H9 (cell line): ENCODE data around the gene RAB7B. TPM values are rescaled to one million over a fixed set of nuclear protein-coding genes. Genes with fewer than 3 reads are reported as not detected.

Source experiments
- DNase-seq: peaks from one replicate; pipeline ENCODE4 v3.0.0-alpha.2; 2017
- H2AFZ ChIP-seq: one replicate; pipeline ENCODE4 v1.6.1; 2013; ENCODE audit warnings: mild to moderate bottlenecking, low read length, control low read depth, moderate library complexity
- H2AK5ac ChIP-seq: 2 replicates; pipeline ENCODE4 v1.6.1; 2013; ENCODE audit warnings: low read length, control low read depth, mixed read lengths; ENCODE audit not compliant: insufficient read length
- H2BK120ac ChIP-seq: one replicate; pipeline ENCODE4 v1.6.1; 2013; ENCODE audit warnings: low read depth, mild to moderate bottlenecking, low read length, control low read depth, inconsistent platforms; ENCODE audit not compliant: poor library complexity, severe bottlenecking
- H2BK12ac ChIP-seq: 2 replicates; pipeline ENCODE4 v1.6.1; 2013; ENCODE audit warnings: low read length, control low read depth, mixed read lengths, low read depth; ENCODE audit not compliant: insufficient read length
- H2BK15ac ChIP-seq: 2 replicates; pipeline ENCODE4 v1.6.1; 2013; ENCODE audit warnings: low read depth, low read length, control low read depth
- H2BK20ac ChIP-seq: one replicate; pipeline ENCODE4 v1.6.1; 2013; ENCODE audit warnings: low read depth, mild to moderate bottlenecking, low read length, control low read depth, inconsistent platforms; ENCODE audit not compliant: poor library complexity, severe bottlenecking
- H2BK5ac ChIP-seq: 2 replicates; pipeline ENCODE4 v1.6.1; 2013; ENCODE audit warnings: low read length, control low read depth, mixed read lengths; ENCODE audit not compliant: insufficient read length
- H3K14ac ChIP-seq: 2 replicates; pipeline ENCODE4 v1.6.1; 2013; ENCODE audit warnings: low read length, control low read depth; ENCODE audit not compliant: insufficient read depth
- H3K18ac ChIP-seq: 2 replicates; pipeline ENCODE4 v1.6.1; 2013; ENCODE audit warnings: low read depth, mild to moderate bottlenecking, mixed read lengths, low read length, control low read depth; ENCODE audit not compliant: insufficient read length
- H3K23ac ChIP-seq: 2 replicates; pipeline ENCODE4 v1.6.1; 2013; ENCODE audit warnings: low read length, control low read depth, mixed read lengths, low read depth; ENCODE audit not compliant: insufficient read length
- H3K23me2 ChIP-seq: 2 replicates; pipeline ENCODE4 v1.6.1; 2013; ENCODE audit warnings: low read depth, mild to moderate bottlenecking, mixed read lengths, low read length, control low read depth; ENCODE audit not compliant: insufficient read length, poor library complexity, severe bottlenecking
- H3K27ac ChIP-seq: 2 replicates; pipeline ENCODE4 v1.5.1; 2013; ENCODE audit warnings: low read length, control low read depth, mixed read lengths, low read depth; ENCODE audit not compliant: insufficient read length
- H3K27me3 ChIP-seq: 2 replicates; pipeline ENCODE4 v1.6.1; 2013; ENCODE audit warnings: low read length, control low read depth, inconsistent platforms; ENCODE audit not compliant: insufficient read depth
- H3K4ac ChIP-seq: 2 replicates; pipeline ENCODE4 v1.6.1; 2013; ENCODE audit warnings: low read depth, mild to moderate bottlenecking, control low read depth, inconsistent platforms, low read length, moderate library complexity
- H3K4me1 ChIP-seq: 2 replicates; pipeline ENCODE4 v1.6.1; 2013; ENCODE audit warnings: low read length, control low read depth, inconsistent platforms; ENCODE audit not compliant: insufficient read depth
- H3K4me2 ChIP-seq: 2 replicates; pipeline ENCODE4 v1.6.1; 2013; ENCODE audit warnings: low read length, control low read depth, mixed read lengths; ENCODE audit not compliant: insufficient read length, insufficient read depth
- H3K56ac ChIP-seq: 2 replicates; pipeline ENCODE4 v1.6.1; 2013; ENCODE audit warnings: low read depth, mild to moderate bottlenecking, mixed read lengths, low read length, control low read depth; ENCODE audit not compliant: insufficient read length
- H3K79me1 ChIP-seq: 2 replicates; pipeline ENCODE4 v1.6.1; 2013; ENCODE audit warnings: low read depth, mild to moderate bottlenecking, moderate library complexity, low read length, control low read depth, inconsistent platforms; ENCODE audit not compliant: insufficient read depth, poor library complexity, severe bottlenecking
- H3K79me2 ChIP-seq: 2 replicates; pipeline ENCODE4 v1.6.1; 2013; ENCODE audit warnings: low read length, control low read depth, inconsistent platforms; ENCODE audit not compliant: insufficient read depth
- H3K9ac ChIP-seq: 2 replicates; pipeline ENCODE4 v1.6.1; 2013; ENCODE audit warnings: low read length, control low read depth, mixed read lengths; ENCODE audit not compliant: insufficient read length; ENCODE audit errors: extremely low read depth
- H3K9me3 ChIP-seq: one replicate; pipeline ENCODE4 v1.6.1; 2013; ENCODE audit warnings: low read depth, low read length, inconsistent platforms; ENCODE audit not compliant: control insufficient read depth
- H3T11ph ChIP-seq: one replicate; pipeline ENCODE4 v1.6.1; 2013; ENCODE audit warnings: mild to moderate bottlenecking, low read length, control low read depth, inconsistent platforms
- H4K20me1 ChIP-seq: one replicate; pipeline ENCODE4 v1.6.1; 2013; ENCODE audit not compliant: control insufficient read depth, insufficient read length, insufficient read depth
- H4K5ac ChIP-seq: 2 replicates; pipeline ENCODE4 v1.6.1; 2013; ENCODE audit warnings: low read depth, mild to moderate bottlenecking, mixed read lengths, low read length, control low read depth; ENCODE audit not compliant: insufficient read length
- H4K8ac ChIP-seq: replicated peaks from 2 replicates; pipeline ENCODE4 v1.6.1; 2013; ENCODE audit warnings: low read length, control low read depth, mixed read lengths, low read depth; ENCODE audit not compliant: insufficient read length
- H4K91ac ChIP-seq: 2 replicates; pipeline ENCODE4 v1.6.1; 2013; ENCODE audit warnings: low read depth, mild to moderate bottlenecking, moderate library complexity, mixed read lengths, low read length, control low read depth; ENCODE audit not compliant: insufficient read length
- H3K27ac Mint-ChIP-seq, 3 experiments: 2 replicates in 2 of 3; 3 replicates in 1 of 3; pipeline ENCODE4 v1.8.0; 2020 to 2021; ENCODE audit warnings: mixed read lengths in 3 of 3, mild to moderate bottlenecking in 1 of 3, moderate library complexity in 1 of 3
- H3K27me3 Mint-ChIP-seq: 2 replicates; pipeline ENCODE4 v1.8.0; 2021; ENCODE audit warnings: low read depth, mild to moderate bottlenecking, moderate library complexity, mixed read lengths
- H3K36me3 Mint-ChIP-seq, 3 experiments: 2 replicates in 2 of 3; 3 replicates in 1 of 3; pipeline ENCODE4 v1.8.0; 2020 to 2021; ENCODE audit warnings: low read depth in 3 of 3, mixed read lengths in 3 of 3; ENCODE audit not compliant: insufficient read depth in 1 of 3
- H3K4me1 Mint-ChIP-seq, 2 experiments: 2 replicates each; pipeline ENCODE4 v1.8.0; 2020; ENCODE audit warnings: mixed read lengths in 2 of 2
- H3K4me3 Mint-ChIP-seq, 2 experiments: 2 replicates in 1 of 2; 3 replicates in 1 of 2; pipeline ENCODE4 v1.8.0; 2020 to 2021; ENCODE audit warnings: mild to moderate bottlenecking in 2 of 2, mixed read lengths in 2 of 2, moderate library complexity in 1 of 2
- H3K9me3 Mint-ChIP-seq, 2 experiments: 2 replicates in 1 of 2; 3 replicates in 1 of 2; pipeline ENCODE4 v1.8.0; 2020; ENCODE audit warnings: mild to moderate bottlenecking in 2 of 2, mixed read lengths in 2 of 2, moderate library complexity in 1 of 2
- WGBS: extraction: QIAGEN DNeasy Blood & Tissue Kit; methylation state at CpG from one replicate; pipeline ENCODE4 v1.1.7; 2013; ENCODE audit warnings: missing lambda C conversion rate, low lambda C conversion rate, mixed read lengths; ENCODE audit not compliant: insufficient read length; ENCODE audit errors: extremely low coverage; 5-methylcytosine and 5-hydroxymethylcytosine counted together
- total RNA-seq: library from RNA; stranded (reverse); gene quantifications from 2 replicates; pipeline ENCODE4 v1.2.1, GENCODE V29; 2021
- TF ChIP-seq, protein P1 (sequence below): fragments of 200-600 bp; sonication (generic); conservative IDR thresholded peaks from 3 replicates; pipeline ENCODE4 v1.8.0; 2021; ENCODE audit warnings: antibody characterized with exemption, mild to moderate bottlenecking

Gene RAB7B
- total RNA-seq, 1 experiment from 2014 or later = 0.68 TPM

- Mint-ChIP-seq H3K4me3 (no peak overlapping the region; a peak in 1 of 5 replicates), H3K27ac (no peak overlapping the region), H3K27me3 (no peaks in the 10 kb centered on the region), H3K9me3 (peaks cover 4 to 16% of the 10 kb centered on the region in 2 experiments; a peak in 3 of 5 replicates), H3K36me3 (peaks cover 0 to 1% (median 0%) of the 10 kb centered on the region in 3 experiments; a peak in 3 of 7 replicates), H3K4me1 (peaks cover 0 to 8% of the 10 kb centered on the region in 2 experiments; a peak in 2 of 4 replicates)
- no peak overlapping the region for H2AK5ac ChIP-seq
- no peak overlapping the region for H2BK120ac ChIP-seq
- no peaks in the 10 kb centered on the region for H3K27me3 ChIP-seq
- TF ChIP-seq, protein P1, sequence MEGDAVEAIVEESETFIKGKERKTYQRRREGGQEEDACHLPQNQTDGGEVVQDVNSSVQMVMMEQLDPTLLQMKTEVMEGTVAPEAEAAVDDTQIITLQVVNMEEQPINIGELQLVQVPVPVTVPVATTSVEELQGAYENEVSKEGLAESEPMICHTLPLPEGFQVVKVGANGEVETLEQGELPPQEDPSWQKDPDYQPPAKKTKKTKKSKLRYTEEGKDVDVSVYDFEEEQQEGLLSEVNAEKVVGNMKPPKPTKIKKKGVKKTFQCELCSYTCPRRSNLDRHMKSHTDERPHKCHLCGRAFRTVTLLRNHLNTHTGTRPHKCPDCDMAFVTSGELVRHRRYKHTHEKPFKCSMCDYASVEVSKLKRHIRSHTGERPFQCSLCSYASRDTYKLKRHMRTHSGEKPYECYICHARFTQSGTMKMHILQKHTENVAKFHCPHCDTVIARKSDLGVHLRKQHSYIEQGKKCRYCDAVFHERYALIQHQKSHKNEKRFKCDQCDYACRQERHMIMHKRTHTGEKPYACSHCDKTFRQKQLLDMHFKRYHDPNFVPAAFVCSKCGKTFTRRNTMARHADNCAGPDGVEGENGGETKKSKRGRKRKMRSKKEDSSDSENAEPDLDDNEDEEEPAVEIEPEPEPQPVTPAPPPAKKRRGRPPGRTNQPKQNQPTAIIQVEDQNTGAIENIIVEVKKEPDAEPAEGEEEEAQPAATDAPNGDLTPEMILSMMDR = no peak
- H3K79me1 ChIP-seq = no peaks in the 10 kb centered on the region
- no peak overlapping the region for H3K23ac ChIP-seq
- DNase-seq = no peak
- H2BK20ac ChIP-seq = no peak overlapping the region
- H3K27ac ChIP-seq = no peak overlapping the region
- H2BK12ac ChIP-seq = no peak overlapping the region
- H3K4ac ChIP-seq = no peak overlapping the region
- no peak overlapping the region for H4K91ac ChIP-seq
- H2BK5ac ChIP-seq = no peak overlapping the region
- no peak overlapping the region for H2AFZ ChIP-seq
- no peak overlapping the region for H3K4me2 ChIP-seq
- no peak overlapping the region for H3K14ac ChIP-seq
- 100% methylated on average over 8 of the region's 8 CpGs for WGBS
- no peaks in the 10 kb centered on the region for H3K23me2 ChIP-seq
- no peak overlapping the region for H2BK15ac ChIP-seq
- peaks cover 3% of the 10 kb centered on the region for H4K20me1 ChIP-seq
- no peaks in the 10 kb centered on the region for H3K79me2 ChIP-seq
- H3K9me3 ChIP-seq = no peaks in the 10 kb centered on the region
- H4K5ac ChIP-seq = peak overlapping the region; percentile 5
- H3K9ac ChIP-seq = no peak overlapping the region
- peak overlapping the region; percentile 3 for H4K8ac ChIP-seq
- H3K56ac ChIP-seq = no peak overlapping the region
- no peaks in the 10 kb centered on the region for H3K4me1 ChIP-seq
- no peak overlapping the region for H3K18ac ChIP-seq
- H3T11ph ChIP-seq = no peak overlapping the region
Observed at GRCh38 chr1:205973377-205974232, 29.6 kb downstream of the RAB7B start.
